Heart left ventricle (tissue), 16 donors: ENCODE measurements around the gene BAK1. TPM values are rescaled to one million over a fixed set of nuclear protein-coding genes. Genes with fewer than 3 reads are reported as not detected.
A peak's percentile ranks its signal among the peaks of the same experiment; 100 is the strongest.

ENCODE experiments used
- ATAC-seq, 4 donors: fragments of 200-7000 bp; cut with Tn5 transposase; one replicate each; pipeline ENCODE4 v1.9.1; 2020 to 2022; ENCODE audit warnings: moderate library complexity in 4 of 4, mild to moderate bottlenecking in 3 of 4, moderate number of reproducible peaks in 1 of 4
- DNase-seq, 5 donors: peaks; one replicate each; pipeline ENCODE4 v3.0.0-alpha.2; 2020
- H3K27ac ChIP-seq, 12 donors: fragments of 200-600 bp; sonication (generic) in 4 of 12; one replicate each; pipeline versions ENCODE4 v1.5.0 to v1.8.0; 2016 to 2022; ENCODE audit warnings: mild to moderate bottlenecking in 2 of 12
- H3K27me3 ChIP-seq, 9 donors: fragments of 200-600 bp; sonication (generic) in 2 of 9; one replicate each; pipeline versions ENCODE4 v1.5.1 to v1.8.0; 2016 to 2022; ENCODE audit warnings: mild to moderate bottlenecking in 3 of 9
- H3K36me3 ChIP-seq, 9 donors: fragments of 200-600 bp; sonication (generic) in 2 of 9; one replicate each; pipeline versions ENCODE4 v1.5.0 to v1.8.0; 2018 to 2022; ENCODE audit warnings: mild to moderate bottlenecking in 2 of 9
- H3K4me1 ChIP-seq, 12 donors: fragments of 200-600 bp; sonication (generic) in 4 of 12; one replicate each; pipeline versions ENCODE4 v1.5.0 to v1.8.0; 2016 to 2022; ENCODE audit warnings: mild to moderate bottlenecking in 3 of 12
- H3K4me3 ChIP-seq, 12 donors: fragments of 200-600 bp; sonication (generic) in 4 of 12; one replicate each; pipeline versions ENCODE4 v1.5.0 to v1.8.0; 2017 to 2022; ENCODE audit warnings: mild to moderate bottlenecking in 9 of 12, moderate library complexity in 4 of 12
- H3K9me3 ChIP-seq, 12 donors: fragments of 200-600 bp; sonication (generic) in 4 of 12; one replicate each; pipeline versions ENCODE4 v1.5.0 to v1.8.0; 2016 to 2022; ENCODE audit warnings: mild to moderate bottlenecking in 1 of 12
- POLR2A ChIP-seq, 2 donors: fragments of 450-650 bp; IDR thresholded peaks; one replicate each; pipeline ENCODE4 v1.6.1; 2017; ENCODE audit warnings: antibody characterized with exemption in 2 of 2, mild to moderate bottlenecking in 2 of 2, moderate library complexity in 2 of 2
- WGBS, 4 donors: extraction: QIAGEN DNeasy Blood & Tissue Kit in 2 of 4; methylation state at CpG; one replicate each; pipeline versions ENCODE4 v1.1.5 to v1.1.7; 2013 to 2018; 5-methylcytosine and 5-hydroxymethylcytosine counted together
- intact Hi-C, 10 donors: fragments of 100-400 bp; cut with DNase I; formaldehyde crosslinking; loops; one replicate each; pipeline versions ENCODE4 v1.11.1 to v1.14.2; 2022
- polyA plus RNA-seq, 2 donors: library from polyadenylated mRNA; stranded (reverse); fragments of 200-250 nt; gene quantifications; one replicate each; pipeline ENCODE4 v1.2.3, GENCODE V29; 2013
- total RNA-seq, 9 donors: library from RNA; depleted of rRNA in 2 of 9; stranded (reverse); fragments of >200 nt in 2 of 9; fragmentation: NEBNext Ultra II Directional in 3 of 9; extraction: Animal tissue kit (Norgen Biotek cat#: 25700) in 3 of 9; gene quantifications; one replicate each; pipeline versions ENCODE4 v1.1.0 to v1.2.4, GENCODE V29; 2016 to 2023
- TF ChIP-seq, protein P1 (sequence below), 12 donors: fragments of 200-600 bp; sonication (generic) in 4 of 12; IDR thresholded peaks; one replicate each; pipeline versions ENCODE4 v1.5.0 to v1.8.0; 2018 to 2022; ENCODE audit warnings: antibody characterized with exemption in 12 of 12, mild to moderate bottlenecking in 5 of 12
- donor health status: ischemic (EF 13 %, LVEDD 7.1; RV severe dilation, severe dysfunction).
- donor health status: healthy with polysubstance abuse.
- donor health status: DM: no; HTN: yes; CAD: no.
- donor health status: DM: no; HTN: no; CAD: no.
- donor health status: ischemic (EF 25% LVEDD 6.9; RV normal size, moderate dysfunction).
- donor health status: ischemic (EF 25% LVEDD 5.7; RV mildly dilated, moderate dysfunction).
- donor health status: healthy.
- donor health status: DM: yes; HTN: yes; CAD: no.
- donor health status: ischemic (EF 35%, LVEDD 5.7; RV mildly dilated, moderate dysfunction).
- donor health status: nonischemic (EF 11% LVEDD 7.7; RV severe dilation, severe dysfunction).
- donor health status: DM: yes; HTN: yes; CAD: no.
- donor health status: PGD.
- donor health status: ischemic (EF 29% LVEDD 5.4; RV normal size, mild dysfunction).
- donor health status: nonischemic (EF 23%, LVEDD 6.1; RV moderate dilation, normal function).

BAK1 gene
- total and polyA plus RNA-seq, 11 donors = 13.9 to 55.3 (median 18.9) TPM

DNA sequence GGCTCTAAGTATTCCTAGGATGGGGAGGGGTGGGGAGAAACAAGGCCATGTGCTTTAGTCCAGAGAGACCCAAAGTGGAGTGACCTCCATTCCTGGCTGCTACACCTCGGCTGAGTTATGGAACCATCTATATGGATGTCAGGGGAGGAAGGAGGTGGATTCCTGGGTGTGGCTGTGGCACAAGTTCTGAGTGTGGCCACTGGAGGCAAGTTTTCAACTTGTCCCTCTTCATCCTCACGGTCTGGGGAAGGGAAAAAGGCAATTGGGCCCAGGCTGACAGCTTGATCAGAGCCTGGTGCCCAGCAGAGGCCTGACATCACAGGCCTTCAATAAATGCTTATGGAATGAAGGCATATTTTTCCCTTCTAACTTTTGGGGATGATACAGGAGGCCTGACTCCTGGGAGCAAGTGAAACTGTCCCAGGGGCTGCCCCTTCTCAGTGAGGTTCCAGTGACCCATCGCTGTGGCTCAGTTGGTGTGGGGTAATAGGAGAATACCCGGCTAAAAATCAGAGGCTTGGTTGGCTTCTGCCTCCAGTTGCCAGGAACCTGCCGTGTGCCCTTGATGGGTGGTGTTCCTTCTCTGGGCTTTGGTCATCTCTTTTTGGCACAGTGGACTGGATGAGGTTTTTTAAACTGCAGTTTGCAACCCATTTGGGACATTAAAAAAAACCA is 39.2 kb upstream of the BAK1 start:
- TF ChIP-seq POLR2A (IDR thresholded peaks at IDR 0.05) = no peak
- TF ChIP-seq, protein P1, sequence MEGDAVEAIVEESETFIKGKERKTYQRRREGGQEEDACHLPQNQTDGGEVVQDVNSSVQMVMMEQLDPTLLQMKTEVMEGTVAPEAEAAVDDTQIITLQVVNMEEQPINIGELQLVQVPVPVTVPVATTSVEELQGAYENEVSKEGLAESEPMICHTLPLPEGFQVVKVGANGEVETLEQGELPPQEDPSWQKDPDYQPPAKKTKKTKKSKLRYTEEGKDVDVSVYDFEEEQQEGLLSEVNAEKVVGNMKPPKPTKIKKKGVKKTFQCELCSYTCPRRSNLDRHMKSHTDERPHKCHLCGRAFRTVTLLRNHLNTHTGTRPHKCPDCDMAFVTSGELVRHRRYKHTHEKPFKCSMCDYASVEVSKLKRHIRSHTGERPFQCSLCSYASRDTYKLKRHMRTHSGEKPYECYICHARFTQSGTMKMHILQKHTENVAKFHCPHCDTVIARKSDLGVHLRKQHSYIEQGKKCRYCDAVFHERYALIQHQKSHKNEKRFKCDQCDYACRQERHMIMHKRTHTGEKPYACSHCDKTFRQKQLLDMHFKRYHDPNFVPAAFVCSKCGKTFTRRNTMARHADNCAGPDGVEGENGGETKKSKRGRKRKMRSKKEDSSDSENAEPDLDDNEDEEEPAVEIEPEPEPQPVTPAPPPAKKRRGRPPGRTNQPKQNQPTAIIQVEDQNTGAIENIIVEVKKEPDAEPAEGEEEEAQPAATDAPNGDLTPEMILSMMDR (IDR thresholded peaks at IDR 0.05) = peak in 1 of 12 donors; percentile 4
- Histone ChIP-seq H3K4me1 (peaks cover 0 to 47% (median 17%) of the 10 kb centered on the region in 12 donors), H3K9me3 (no peaks in the 10 kb centered on the region), H3K27ac (peak overlapping the region; percentile 33 to 97 (median 88)), H3K36me3 (peaks cover 0 to 5% (median 0%) of the 10 kb centered on the region in 9 donors), H3K4me3 (peak overlapping the region in 5 of 12 donors; percentile 64 to 84 (median 66)), H3K27me3 (peaks cover 0 to 8% (median 4%) of the 10 kb centered on the region in 9 donors)
- intact Hi-C loops = no loop called here
- 49 to 60% (median 52%) methylated on average over 5 of the region's 5 CpGs for WGBS, 4 donors
- DNase-seq = no peak
- no peak for ATAC-seq

DNA sequence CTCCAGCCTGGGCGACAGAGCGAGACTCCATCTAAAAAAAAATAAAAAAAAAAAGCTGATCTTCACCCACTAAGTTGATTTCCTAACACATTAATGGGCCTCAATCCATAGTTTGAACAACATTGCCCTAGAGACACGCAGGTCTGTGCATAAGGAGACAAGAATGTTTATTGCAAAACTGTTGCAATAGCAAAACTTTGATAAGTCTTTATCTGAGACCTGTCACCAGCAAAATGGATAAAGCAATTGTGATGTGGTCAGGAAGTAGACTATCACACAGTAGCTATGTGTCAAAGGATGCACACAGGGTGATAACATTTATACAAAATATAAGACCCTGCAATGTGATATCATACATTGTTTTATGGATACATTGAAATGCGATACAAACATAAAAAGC is 36.8 kb upstream of the BAK1 start:
- Histone ChIP-seq H3K9me3 (peaks cover 0 to 1% (median 0%) of the 10 kb centered on the region in 12 donors), H3K4me1 (peaks cover 0 to 28% (median 14%) of the 10 kb centered on the region in 12 donors), H3K27me3 (peaks cover 0 to 7% (median 2%) of the 10 kb centered on the region in 9 donors), H3K36me3 (no peaks in the 10 kb centered on the region), H3K27ac (no peak overlapping the region), H3K4me3 (no peak overlapping the region)
- TF ChIP-seq, protein P1 (IDR thresholded peaks at IDR 0.05) = no peak
- TF ChIP-seq POLR2A (IDR thresholded peaks at IDR 0.05) = no peak
- intact Hi-C loops = no loop called here
- WGBS, 4 donors = 88 to 98% (median 96%) methylated on average over 2 to 4 of the region's 4 CpGs
- ATAC-seq (no peak), DNase-seq (no peak)

DNA sequence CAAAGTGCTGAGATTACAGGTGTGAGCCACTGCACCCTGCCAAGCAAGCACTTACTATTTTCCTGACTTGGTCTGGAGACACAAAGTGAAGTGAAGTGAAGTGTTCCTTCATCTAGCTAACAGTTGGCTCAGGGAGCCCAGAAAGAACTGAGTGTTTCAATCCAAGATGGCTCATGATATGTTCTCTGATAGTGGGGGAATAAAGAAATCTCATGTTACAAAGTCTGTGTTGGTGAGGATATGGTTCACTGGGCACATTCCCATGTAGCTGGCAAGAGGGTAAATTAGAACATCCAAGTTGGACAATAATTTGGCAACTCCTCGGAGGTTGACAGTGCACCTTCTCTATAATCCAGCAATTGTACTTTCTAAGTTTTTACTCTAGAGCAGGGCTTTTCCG is 36.0 kb upstream of the BAK1 start:
- H3K36me3 ChIP-seq = no peaks in the 10 kb centered on the region
- DNase-seq = no peak
- no peak for ATAC-seq
- 74 to 94% (median 79%) methylated on average over 2 of the region's 2 CpGs for WGBS, 4 donors
- TF ChIP-seq POLR2A (IDR thresholded peaks at IDR 0.05) = no peak
- TF ChIP-seq, protein P1 (IDR thresholded peaks at IDR 0.05) = no peak
- H3K9me3 ChIP-seq = peaks cover 0 to 3% (median 0%) of the 10 kb centered on the region in 12 donors
- peaks cover 0 to 21% (median 12%) of the 10 kb centered on the region in 12 donors for H3K4me1 ChIP-seq
- H3K4me3 ChIP-seq = no peak overlapping the region
- intact Hi-C loops = no loop called here
- H3K27ac ChIP-seq = no peak overlapping the region
- no peaks in the 10 kb centered on the region for H3K27me3 ChIP-seq

GRCh38 chr6:33613795-33614168 is 33.7 kb upstream of the BAK1 start:
- TF ChIP-seq POLR2A (IDR thresholded peaks at IDR 0.05) = no peak
- TF ChIP-seq, protein P1 (IDR thresholded peaks at IDR 0.05) = no peak
- no peak overlapping the region for H3K4me3 ChIP-seq
- WGBS, 4 donors = 59 to 72% (median 70%) methylated on average over 9 to 10 of the region's 10 CpGs; no CpG with 5 or more reads in 1 of the 4 donors
- no peaks in the 10 kb centered on the region for H3K27me3 ChIP-seq
- peaks cover 5 to 31% (median 24%) of the 10 kb centered on the region in 12 donors for H3K4me1 ChIP-seq
- intact Hi-C loops = no loop called here
- DNase-seq (no peak), ATAC-seq (peak in 2 of 4 donors; percentile 7 to 32)
- peaks cover 0 to 3% (median 0%) of the 10 kb centered on the region in 12 donors for H3K9me3 ChIP-seq
- peak overlapping the region in 1 of 12 donors; percentile 54 for H3K27ac ChIP-seq
- no peaks in the 10 kb centered on the region for H3K36me3 ChIP-seq
